A549 (cell line): ENCODE results near the gene SLC25A15. TPM values are rescaled to one million over a fixed set of nuclear protein-coding genes. Genes with fewer than 3 reads are reported as not detected.
A peak's percentile ranks its signal among the peaks of the same experiment; 100 is the strongest.

Experiments used
- ATAC-seq, 2 experiments: fragments of 200-7000 bp in 1 of 2; fragments of >200 bp in 1 of 2; cut with Nextera tagmentation in 1 of 2; cut with Tn5 transposase in 1 of 2; 3 replicates each; pipeline versions ENCODE4 v1.8.0 to v1.9.1; 2018 to 2020; ENCODE audit warnings: mild to moderate bottlenecking in 1 of 2, moderate library complexity in 1 of 2
- CTCF ChIA-PET: fragments of 300-600 bp; sonication (Branson Sonifier 250); formaldehyde crosslinking; extraction: SDS; loops from one replicate; lab custom pipeline; 2021; ENCODE audit warnings: antibody characterized with exemption, inconsistent platforms; lab: Yijun Ruan, JAX
- POLR2A ChIA-PET: fragments of 350-600 bp; formaldehyde crosslinking; extraction: SDS; loops from one replicate; lab custom pipeline; 2021; ENCODE audit warnings: antibody characterized with exemption, inconsistent platforms; lab: Yijun Ruan, JAX
- DNase-seq, 2 experiments: peaks; one replicate each; pipeline versions ENCODE4 v3.0.0 to v3.0.0-alpha.2; 2011 to 2016; ENCODE audit warnings: low read depth in 1 of 2, low spot score in 1 of 2
- FAIRE-seq: peaks from 2 replicates; lab custom pipeline; 2011; peaks lifted over from hg19 to GRCh38; lab: Jason Lieb, UNC
- H3K27ac ChIP-seq, 2 experiments: fragments of >200 bp; sonication (Bioruptor Twin); formaldehyde crosslinking; 3 replicates each; pipeline ENCODE4 v1.5.1; 2016 to 2017
- H3K4me1 ChIP-seq: fragments of >200 bp; sonication (Bioruptor Twin); formaldehyde crosslinking; 3 replicates; pipeline ENCODE4 v1.6.1; 2016
- H3K4me2 ChIP-seq: fragments of >200 bp; sonication (Bioruptor Twin); formaldehyde crosslinking; 3 replicates; pipeline ENCODE4 v1.6.1; 2016
- H3K4me3 ChIP-seq: fragments of >200 bp; sonication (Bioruptor Twin); formaldehyde crosslinking; 3 replicates; pipeline ENCODE4 v1.5.1; 2016
- H3K9me3 ChIP-seq: fragments of >200 bp; sonication (Bioruptor Twin); formaldehyde crosslinking; 3 replicates; pipeline ENCODE4 v1.6.1; 2016
- CBX8 ChIP-seq: fragments of 200-600 bp; sonication (generic); IDR thresholded peaks from 2 replicates; pipeline ENCODE4 v1.6.1; 2016
- EHF ChIP-seq: fragments of 250-450 bp; sonication (Bioruptor Pico); IDR thresholded peaks from 2 replicates; pipeline ENCODE4 v1.5.0; 2020; ENCODE audit warnings: mild to moderate bottlenecking
- EHMT2 ChIP-seq: fragments of 200-600 bp; sonication (generic); IDR thresholded peaks from 2 replicates; pipeline ENCODE4 v1.6.1; 2016; ENCODE audit warnings: antibody characterized with exemption, low read depth, mild to moderate bottlenecking, moderate library complexity
- ELK1 ChIP-seq: fragments of 150-350 bp; IDR thresholded peaks from 2 replicates; pipeline ENCODE4 v1.6.1; 2014; ENCODE audit warnings: low read depth, mild to moderate bottlenecking, low read length
- FOSB ChIP-seq: fragments of 250-450 bp; sonication (Bioruptor Pico); IDR thresholded peaks from 2 replicates; pipeline ENCODE4 v1.5.0; 2020; ENCODE audit warnings: mild to moderate bottlenecking, moderate library complexity
- FOSL2 ChIP-seq, 2 experiments: fragments of 450-650 bp in 1 of 2; fragments of >200 bp in 1 of 2; sonication (Bioruptor Twin) in 1 of 2; formaldehyde crosslinking; IDR thresholded peaks; 2 replicates each; pipeline versions ENCODE4 v1.5.0 to v1.6.1; 2016 to 2020; ENCODE audit warnings: mild to moderate bottlenecking in 1 of 2, moderate library complexity in 1 of 2
- GATA3 ChIP-seq: IDR thresholded peaks from 2 replicates; pipeline ENCODE4 v1.6.1; 2012; ENCODE audit warnings: borderline replicate concordance
- HDAC2 ChIP-seq: fragments of 200-600 bp; sonication (generic); IDR thresholded peaks from 2 replicates; pipeline ENCODE4 v1.6.1; 2016
- HEYL ChIP-seq: fragments of 250-450 bp; sonication (Bioruptor Pico); IDR thresholded peaks from 2 replicates; pipeline ENCODE4 v1.8.0; 2021; ENCODE audit warnings: mild to moderate bottlenecking, moderate library complexity
- HOXB5 ChIP-seq: fragments of 250-450 bp; sonication (Bioruptor Pico); IDR thresholded peaks from 2 replicates; pipeline ENCODE4 v1.5.0; 2020; ENCODE audit warnings: mild to moderate bottlenecking, moderate library complexity
- JUNB ChIP-seq: fragments of >200 bp; sonication (Bioruptor Twin); formaldehyde crosslinking; IDR thresholded peaks from 2 replicates; pipeline ENCODE4 v1.6.1; 2016
- KDM1A ChIP-seq: fragments of 200-600 bp; sonication (generic); IDR thresholded peaks from 2 replicates; pipeline ENCODE4 v1.6.1; 2016; ENCODE audit warnings: low read depth, mild to moderate bottlenecking
- KDM5A ChIP-seq: fragments of 200-600 bp; sonication (generic); IDR thresholded peaks from 2 replicates; pipeline ENCODE4 v1.6.1; 2016; ENCODE audit warnings: antibody characterized with exemption, mild to moderate bottlenecking
- MAFK ChIP-seq: fragments of 450-650 bp; IDR thresholded peaks from 2 replicates; pipeline ENCODE4 v1.6.1; 2014; ENCODE audit not compliant: partially characterized antibody
- MAX ChIP-seq: IDR thresholded peaks from 2 replicates; pipeline ENCODE4 v1.6.1; 2012
- NFE2L2 ChIP-seq: fragments of 150-350 bp; conservative IDR thresholded peaks from 2 replicates; pipeline ENCODE4 v1.6.1; 2014; ENCODE audit warnings: low read length
- NPAS2 ChIP-seq: fragments of 250-450 bp; sonication (Bioruptor Pico); IDR thresholded peaks from 2 replicates; pipeline ENCODE4 v1.8.0; 2022; ENCODE audit warnings: mild to moderate bottlenecking, moderate library complexity, borderline replicate concordance
- PHF8 ChIP-seq: fragments of 200-600 bp; sonication (generic); IDR thresholded peaks from 2 replicates; pipeline ENCODE4 v1.6.1; 2016; ENCODE audit warnings: low read depth, mild to moderate bottlenecking, antibody characterized with exemption, moderate library complexity, borderline replicate concordance
- POLR2A ChIP-seq: IDR thresholded peaks from 2 replicates; pipeline ENCODE4 v1.6.1; 2012; ENCODE audit warnings: mild to moderate bottlenecking, low read length
- POLR2AphosphoS2 ChIP-seq: conservative IDR thresholded peaks from 2 replicates; pipeline ENCODE4 v1.6.1; 2012; ENCODE audit warnings: low read length, improper control_type of control experiment, inconsistent platforms
- RARB ChIP-seq: fragments of 250-450 bp; sonication (Bioruptor Pico); IDR thresholded peaks from 2 replicates; pipeline ENCODE4 v1.8.0; 2021; ENCODE audit warnings: mild to moderate bottlenecking, moderate library complexity
- RCOR1 ChIP-seq: fragments of 150-350 bp; IDR thresholded peaks from 2 replicates; pipeline ENCODE4 v1.6.1; 2014; ENCODE audit warnings: antibody characterized with exemption, low read length, low read depth
- RNF2 ChIP-seq: fragments of 200-600 bp; sonication (generic); IDR thresholded peaks from 2 replicates; pipeline ENCODE4 v1.6.1; 2016; ENCODE audit warnings: low read depth, mild to moderate bottlenecking, antibody characterized with exemption, moderate library complexity, borderline replicate concordance
- SMC3 ChIP-seq: fragments of >200 bp; sonication (Bioruptor Twin); formaldehyde crosslinking; IDR thresholded peaks from 3 replicates; pipeline ENCODE4 v1.6.1; 2018; ENCODE audit warnings: inconsistent platforms
- ZFP36 ChIP-seq: fragments of 450-650 bp; IDR thresholded peaks from 2 replicates; pipeline ENCODE4 v1.6.1; 2014; ENCODE audit warnings: borderline replicate concordance; ENCODE audit not compliant: partially characterized antibody
- WGBS: methylation state at CpG from one replicate; pipeline ENCODE4 v1.1.6; 2017; ENCODE audit errors: missing lambda C conversion rate; 5-methylcytosine and 5-hydroxymethylcytosine counted together
- polyA plus RNA-seq, 4 experiments: library from polyadenylated mRNA; depleted of rRNA in 3 of 4; stranded (reverse); fragments of >200 nt; fragmentation: RNase III in 1 of 4; extraction: RNeasy Plus Mini Kit Qiagen cat#74134 plus additional on column Dnase treatment in 1 of 4; gene quantifications; 2 replicates in 3 of 4; 3 replicates in 1 of 4; pipeline ENCODE4 v1.2.3, GENCODE V29; 2011 to 2017
- TF ChIP-seq, protein P1 (sequence below): IDR thresholded peaks from 2 replicates; pipeline ENCODE4 v1.6.1; 2012; ENCODE audit warnings: low read depth, borderline replicate concordance

Gene SLC25A15
- polyA plus RNA-seq, 2 of the 4 experiments (the other 2 are of a cell fraction), result 14.0 to 23.3 TPM

DNA sequence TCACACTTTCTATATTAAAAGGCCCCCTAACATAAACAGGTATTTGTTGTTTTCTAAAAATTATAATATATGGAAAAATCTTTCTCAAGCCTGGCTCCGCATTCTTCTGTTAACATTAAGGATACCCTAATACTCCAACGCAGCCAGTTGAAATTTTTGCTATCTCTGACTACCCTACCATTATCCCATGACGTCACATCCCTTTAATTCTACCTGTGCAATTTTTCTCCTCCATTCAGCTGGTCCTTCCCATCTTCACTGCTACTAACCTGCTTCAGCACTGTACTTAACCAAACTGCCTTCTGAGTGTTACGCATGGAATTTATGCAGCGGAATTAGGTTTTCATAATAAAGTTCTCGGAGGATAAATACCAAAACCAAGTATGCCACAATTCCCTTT is 19.4 kb upstream of the SLC25A15 start:
- ChIA-PET CTCF (interaction anchor here (1.0 to 2.7 kb wide), 2 partner anchors 8 to 19 kb away, joined by 3 to 14 read pairs; partner anchors contain the start of gene SLC25A15), POLR2A (no interaction called here)
- peak overlapping the region in 1 of 2 experiments; percentile 89; a peak in 1 of 6 replicates for H3K27ac ChIP-seq
- FAIRE-seq (no peak), DNase-seq (no peak), ATAC-seq (no peak)
- H3K4me1 ChIP-seq, result peaks cover 9% of the 10 kb centered on the region; the same call in 1 of the 3 replicates
- peak overlapping the region; percentile 67 for H3K4me3 ChIP-seq
- 79% methylated on average over 6 of the region's 6 CpGs for WGBS
- TF ChIP-seq EHF (CRISPR knock-in tag) (no peak), KDM1A (no peak), ZFP36 (no peak), HOXB5 (no peak), FOSB (no peak), RCOR1 (no peak), HEYL (CRISPR knock-in tag) (no peak), RNF2 (no peak), HDAC2 (no peak), MAX (no peak), NFE2L2 (no peak), ELK1 (no peak), PHF8 (no peak)
- no peaks in the 10 kb centered on the region for H3K9me3 ChIP-seq
- H3K4me2 ChIP-seq, result peak overlapping the region; percentile 89

- no peak for DNase-seq
- no peak for TF ChIP-seq RARB (CRISPR knock-in tag)
- TF ChIP-seq KDM5A, result no peak
- TF ChIP-seq, protein P1, sequence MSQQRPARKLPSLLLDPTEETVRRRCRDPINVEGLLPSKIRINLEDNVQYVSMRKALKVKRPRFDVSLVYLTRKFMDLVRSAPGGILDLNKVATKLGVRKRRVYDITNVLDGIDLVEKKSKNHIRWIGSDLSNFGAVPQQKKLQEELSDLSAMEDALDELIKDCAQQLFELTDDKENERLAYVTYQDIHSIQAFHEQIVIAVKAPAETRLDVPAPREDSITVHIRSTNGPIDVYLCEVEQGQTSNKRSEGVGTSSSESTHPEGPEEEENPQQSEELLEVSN, result no peak
- no peak for TF ChIP-seq JUNB
- no peak for TF ChIP-seq NPAS2 (CRISPR knock-in tag)
- no peak for TF ChIP-seq POLR2AphosphoS2
- TF ChIP-seq EHMT2, result no peak
- TF ChIP-seq SMC3, result no peak
- no peak for TF ChIP-seq CBX8
- TF ChIP-seq FOSL2 (IDR thresholded peaks at IDR 0.05), result no peak
- no peak for TF ChIP-seq FOSL2 (CRISPR knock-in tag; IDR thresholded peaks at IDR 0.05)
- no peak for TF ChIP-seq GATA3
- no peak for TF ChIP-seq POLR2A
- TF ChIP-seq FOSB, result no peak
- no peak for TF ChIP-seq MAFK
- WGBS, result 4% methylated on average over 9 of the region's 9 CpGs
- peaks cover 9% of the 10 kb centered on the region; the same call in 1 of the 3 replicates for H3K4me1 ChIP-seq
- CTCF ChIA-PET, result interaction anchor here (1.0 kb wide), 1 partner anchor 19 kb away, joined by 3 read pairs; the partner anchor contains the start of gene SLC25A15
- peak overlapping the region; percentile 89 for H3K4me2 ChIP-seq
- peak overlapping the region; percentile 67 for H3K4me3 ChIP-seq
- H3K9me3 ChIP-seq, result no peaks in the 10 kb centered on the region
- no peak for FAIRE-seq
- H3K27ac ChIP-seq, result peak overlapping the region; percentile 73 to 89
- no peak; a peak in 1 of 6 replicates for ATAC-seq
- POLR2A ChIA-PET, result no interaction called here
Observed at GRCh38 chr13:40770609-40770933, 18.8 kb upstream of the SLC25A15 start.
